Duodenal mucosa (tissue), 2 donors: ENCODE results near the gene ENTPD6.

Source experiments
- H3K27ac ChIP-seq: one replicate; pipeline ENCODE4 v1.7.0; 2013; ENCODE audit warnings: low read depth, low read length
- H3K27me3 ChIP-seq, 2 donors: one replicate each; pipeline ENCODE4 v1.7.0; 2013; ENCODE audit warnings: low read length in 2 of 2, control low read depth in 1 of 2; ENCODE audit not compliant: insufficient read depth in 2 of 2, control insufficient read depth in 1 of 2
- H3K36me3 ChIP-seq, 2 donors: one replicate each; pipeline ENCODE4 v1.7.0; 2013; ENCODE audit warnings: low read length in 2 of 2, control low read depth in 1 of 2; ENCODE audit not compliant: insufficient read depth in 2 of 2, control insufficient read depth in 1 of 2
- H3K4me1 ChIP-seq, 2 donors: one replicate each; pipeline ENCODE4 v1.7.0; 2013; ENCODE audit warnings: low read length in 2 of 2, control low read depth in 1 of 2; ENCODE audit not compliant: insufficient read depth in 2 of 2, control insufficient read depth in 1 of 2
- H3K4me3 ChIP-seq, 2 donors: one replicate each; pipeline ENCODE4 v1.7.0; 2013; ENCODE audit warnings: low read length in 2 of 2, low read depth in 1 of 2
- H3K9ac ChIP-seq, 2 donors: one replicate each; pipeline ENCODE4 v1.7.0; 2013; ENCODE audit warnings: low read length in 2 of 2, low read depth in 1 of 2
- H3K9me3 ChIP-seq, 2 donors: one replicate each; pipeline ENCODE4 v1.7.0; 2013; ENCODE audit warnings: low read length in 2 of 2, control low read depth in 1 of 2; ENCODE audit not compliant: control insufficient read depth in 1 of 2

The ENTPD6 gene

DNA sequence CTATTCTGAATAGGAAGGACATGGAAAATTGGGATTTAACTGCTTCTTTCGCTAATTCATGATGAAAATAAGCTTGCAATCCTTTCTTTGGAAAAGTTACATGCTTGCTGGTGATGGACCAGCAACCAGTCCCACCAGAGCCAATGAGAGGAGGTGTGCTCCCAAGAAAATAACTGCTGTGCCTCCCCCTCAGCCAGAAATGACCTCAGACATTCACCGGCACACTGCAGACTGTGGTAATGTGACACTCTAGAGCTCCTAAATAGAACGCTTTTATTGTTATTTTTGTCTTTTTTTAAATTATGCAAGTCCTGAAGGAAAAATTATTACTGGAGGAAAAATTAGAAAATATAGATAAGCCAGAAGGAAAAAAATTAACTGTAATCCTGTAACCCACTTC lies 55.0 kb downstream of the ENTPD6 start:
- no peak overlapping the region for H3K27ac ChIP-seq
- no peaks in the 10 kb centered on the region for H3K9me3 ChIP-seq
- no peak overlapping the region for H3K4me3 ChIP-seq
- peaks cover 49 to 54% of the 10 kb centered on the region in 2 donors for H3K4me1 ChIP-seq
- H3K9ac ChIP-seq: no peak overlapping the region
- H3K27me3 ChIP-seq: no peaks in the 10 kb centered on the region
- peaks cover 0 to 6% of the 10 kb centered on the region in 2 donors for H3K36me3 ChIP-seq

DNA sequence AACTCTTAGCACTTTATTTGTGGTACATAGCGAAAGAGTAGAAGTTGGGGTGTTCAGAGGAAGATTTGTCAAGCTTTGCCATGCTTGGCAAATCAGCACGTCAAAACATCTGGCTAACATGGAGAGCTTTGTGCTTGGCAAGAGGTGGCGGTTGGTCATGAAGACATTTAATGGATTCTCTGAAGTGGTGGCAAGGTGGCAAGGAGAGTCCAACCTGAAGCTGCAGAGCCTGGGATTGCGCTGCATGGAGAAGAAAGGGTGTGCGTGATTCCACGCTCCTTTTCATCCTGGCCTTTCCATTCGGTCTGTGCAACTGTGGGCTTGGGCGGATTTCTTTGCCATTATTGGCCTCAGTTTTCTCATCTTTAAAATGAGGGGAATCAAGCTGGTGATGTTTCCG lies 55.5 kb downstream of the ENTPD6 start:
- Histone ChIP-seq H3K27me3 (no peaks in the 10 kb centered on the region), H3K36me3 (peaks cover 0 to 6% of the 10 kb centered on the region in 2 donors), H3K9me3 (no peaks in the 10 kb centered on the region), H3K4me1 (peaks cover 49 to 54% of the 10 kb centered on the region in 2 donors), H3K27ac (no peak overlapping the region), H3K4me3 (no peak overlapping the region), H3K9ac (no peak overlapping the region)

DNA sequence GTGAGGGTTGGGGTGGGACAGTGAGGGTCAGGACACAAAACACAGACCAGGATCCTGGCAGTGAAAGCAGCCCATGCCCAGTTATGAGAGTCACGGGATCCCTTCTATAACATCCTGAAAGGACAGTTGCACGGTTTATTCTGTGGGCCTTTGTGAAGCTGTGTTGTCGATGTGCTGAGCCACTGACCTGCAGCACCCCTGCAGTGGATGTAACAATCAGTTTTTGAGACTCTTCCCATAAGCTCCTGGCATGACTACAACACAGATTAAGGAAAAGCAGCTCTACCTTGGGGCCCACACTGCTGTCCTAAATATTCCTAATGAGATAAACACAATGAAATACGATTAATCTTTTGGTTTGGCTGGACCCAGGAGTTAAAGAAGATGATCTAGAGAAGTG lies 56.0 kb downstream of the ENTPD6 start:
- no peak overlapping the region for H3K4me3 ChIP-seq
- H3K36me3 ChIP-seq: peaks cover 0 to 6% of the 10 kb centered on the region in 2 donors
- no peak overlapping the region for H3K27ac ChIP-seq
- peaks cover 44 to 52% of the 10 kb centered on the region in 2 donors for H3K4me1 ChIP-seq
- H3K9me3 ChIP-seq: no peaks in the 10 kb centered on the region
- no peaks in the 10 kb centered on the region for H3K27me3 ChIP-seq
- H3K9ac ChIP-seq: no peak overlapping the region

DNA sequence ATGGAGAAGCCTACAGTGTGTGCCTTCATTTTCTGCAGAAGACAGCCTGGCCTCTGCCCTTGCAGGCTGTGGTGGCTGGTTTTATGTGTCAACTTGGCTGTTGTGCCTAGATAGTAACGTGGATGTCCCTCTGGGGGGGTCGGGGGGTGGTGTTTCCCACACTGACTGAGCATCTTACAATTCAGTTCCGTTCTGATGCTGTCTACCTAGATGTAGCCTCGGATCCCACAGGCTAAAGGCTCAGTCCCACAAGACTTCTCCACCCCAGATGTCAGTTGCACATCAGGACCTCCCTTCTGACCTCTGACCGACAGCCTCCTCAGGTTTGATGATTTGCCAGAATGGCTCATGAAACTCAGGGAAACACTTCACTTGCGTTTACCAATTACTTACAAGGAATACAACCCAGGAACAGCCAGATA lies 56.7 kb downstream of the ENTPD6 start:
- Histone ChIP-seq H3K27ac (no peak overlapping the region), H3K9me3 (no peaks in the 10 kb centered on the region), H3K4me3 (no peak overlapping the region), H3K36me3 (peaks cover 0 to 6% of the 10 kb centered on the region in 2 donors), H3K9ac (no peak overlapping the region), H3K27me3 (no peaks in the 10 kb centered on the region), H3K4me1 (peaks cover 37 to 52% of the 10 kb centered on the region in 2 donors)

DNA sequence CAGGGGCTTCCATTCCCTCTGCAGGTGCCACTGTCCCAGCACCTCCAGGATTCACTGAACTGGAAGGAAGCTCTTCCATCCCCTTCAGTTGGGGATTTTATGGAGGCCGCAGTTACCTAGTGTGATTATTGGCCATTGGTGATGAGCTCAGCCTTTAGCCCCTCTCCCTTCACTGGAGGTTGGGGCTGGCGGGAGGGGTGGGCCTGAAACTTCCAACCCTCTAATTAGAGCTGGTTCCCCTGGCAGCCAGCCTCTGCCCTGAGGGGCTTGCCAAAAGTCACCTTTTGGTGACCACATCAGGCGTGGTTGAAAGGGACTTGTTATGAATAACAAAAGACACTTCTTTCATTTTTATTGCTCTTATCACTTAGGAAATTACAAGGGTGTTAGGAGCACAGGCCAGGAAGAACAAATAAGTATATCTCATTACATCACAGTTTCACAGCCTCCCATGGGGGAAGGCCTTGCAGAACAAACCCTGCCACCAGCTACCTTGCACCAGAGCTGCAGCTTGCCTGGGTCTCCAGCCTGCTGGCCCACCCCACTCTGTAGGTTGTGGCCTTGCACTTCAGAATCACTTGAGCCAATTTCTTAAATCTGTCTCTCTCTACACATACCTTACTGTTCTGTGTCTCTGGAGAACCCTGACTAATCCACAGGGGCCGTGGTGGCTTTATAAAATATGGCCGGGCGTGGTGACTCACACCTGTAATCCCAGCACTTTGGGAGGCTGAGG lies 57.3 kb downstream of the ENTPD6 start:
- Histone ChIP-seq H3K36me3 (peaks cover 0 to 6% of the 10 kb centered on the region in 2 donors), H3K4me1 (peaks cover 37 to 55% of the 10 kb centered on the region in 2 donors), H3K27ac (no peak overlapping the region), H3K27me3 (no peaks in the 10 kb centered on the region), H3K9ac (peak overlapping the region in 1 of 2 donors; percentile 38), H3K4me3 (no peak overlapping the region), H3K9me3 (no peaks in the 10 kb centered on the region)

DNA sequence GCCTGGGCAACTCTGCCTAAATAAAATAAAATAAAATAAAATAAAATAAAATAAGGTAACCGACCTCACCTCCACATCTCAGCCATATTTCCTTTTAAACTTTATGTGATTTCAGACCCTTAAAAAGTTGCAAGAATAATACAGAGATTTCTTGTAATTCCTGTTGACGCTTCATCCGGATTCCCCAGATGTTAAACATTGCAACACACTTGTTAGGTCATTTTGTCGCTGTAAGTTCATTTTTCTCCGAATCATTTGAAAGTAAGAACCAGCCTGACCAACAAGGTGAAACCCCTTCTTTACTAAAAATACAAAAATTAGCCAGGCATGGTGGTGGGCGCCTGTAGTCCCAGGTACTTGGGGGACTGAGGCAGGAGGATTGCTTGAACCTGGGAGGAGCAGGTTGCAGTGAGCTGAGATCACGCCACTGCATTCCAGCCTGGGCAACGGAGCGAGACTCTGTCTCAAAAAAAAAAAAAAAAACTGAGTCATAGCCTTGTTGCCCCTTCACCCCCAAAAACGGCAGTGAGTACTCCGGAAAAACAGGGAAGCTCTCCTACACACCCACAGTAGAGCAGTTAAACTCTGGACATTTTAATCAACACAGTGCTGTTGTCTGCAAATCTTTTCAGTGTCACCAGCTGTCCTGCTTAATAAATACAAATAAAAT lies 58.2 kb downstream of the ENTPD6 start:
- H3K27ac ChIP-seq: no peak overlapping the region
- H3K9ac ChIP-seq: no peak overlapping the region
- H3K4me1 ChIP-seq: peaks cover 40 to 59% of the 10 kb centered on the region in 2 donors
- H3K27me3 ChIP-seq: no peaks in the 10 kb centered on the region
- H3K4me3 ChIP-seq: no peak overlapping the region
- no peaks in the 10 kb centered on the region for H3K9me3 ChIP-seq
- H3K36me3 ChIP-seq: peaks cover 0 to 6% of the 10 kb centered on the region in 2 donors

DNA sequence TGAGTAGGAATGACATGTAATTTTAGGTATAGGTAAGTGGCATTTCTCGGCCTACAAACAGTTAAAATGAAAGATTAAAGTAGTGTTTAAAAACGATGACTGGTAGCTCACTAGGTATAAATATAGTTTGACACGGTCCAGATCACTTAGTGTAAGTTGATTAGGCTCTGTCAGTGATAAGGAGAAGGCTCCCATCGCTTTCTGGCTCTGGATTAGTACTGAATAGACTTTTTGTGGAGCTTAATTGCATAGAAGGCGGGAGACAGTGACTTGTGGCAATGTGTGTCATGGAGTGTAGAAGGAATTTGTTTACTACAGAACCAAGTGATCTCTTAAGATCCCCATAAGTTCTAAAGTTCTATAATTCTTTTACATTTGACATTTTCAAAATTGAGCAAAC lies 59.1 kb downstream of the ENTPD6 start:
- Histone ChIP-seq H3K9ac (no peak overlapping the region), H3K27me3 (no peaks in the 10 kb centered on the region), H3K9me3 (no peaks in the 10 kb centered on the region), H3K36me3 (peaks cover 0 to 7% of the 10 kb centered on the region in 2 donors), H3K27ac (peak overlapping the region; percentile 1), H3K4me3 (no peak overlapping the region), H3K4me1 (peaks cover 33 to 52% of the 10 kb centered on the region in 2 donors)

DNA sequence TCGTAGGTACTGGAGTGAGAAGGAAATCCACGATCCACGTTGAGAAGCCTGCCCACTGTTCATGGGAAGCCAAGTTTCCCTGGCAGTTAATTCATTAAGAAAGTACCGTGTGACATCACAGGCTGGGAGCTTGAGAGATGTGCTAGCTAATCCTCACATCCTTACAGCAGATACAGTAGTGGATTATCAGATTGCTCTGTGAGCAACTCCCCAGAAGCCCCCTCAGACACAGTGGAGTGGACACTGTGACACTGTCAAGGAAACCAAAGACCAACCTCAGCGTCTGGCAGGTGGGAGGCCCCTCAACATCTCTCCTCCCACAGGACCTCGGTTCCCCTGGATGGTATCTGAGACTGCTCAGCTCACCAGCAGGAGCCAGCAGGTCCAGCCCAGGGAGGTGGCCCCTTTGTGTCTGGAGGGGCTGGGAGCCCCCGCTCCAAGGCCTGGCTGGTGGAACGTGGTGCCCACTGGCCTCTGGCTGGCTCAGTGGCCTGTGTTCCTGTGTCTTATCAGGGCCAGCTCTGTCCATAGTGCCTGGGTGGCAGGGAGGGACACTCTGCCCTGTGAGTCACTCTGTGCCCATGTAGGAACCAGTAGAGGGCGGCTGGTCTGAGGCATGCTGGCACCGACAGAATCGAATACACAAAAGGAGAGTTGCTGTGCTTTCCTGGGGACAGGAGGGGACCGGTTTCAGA lies 59.6 kb downstream of the ENTPD6 start:
- Histone ChIP-seq H3K9me3 (no peaks in the 10 kb centered on the region), H3K36me3 (peaks cover 0 to 11% of the 10 kb centered on the region in 2 donors), H3K4me1 (peaks cover 35 to 53% of the 10 kb centered on the region in 2 donors), H3K27ac (no peak overlapping the region), H3K4me3 (no peak overlapping the region), H3K9ac (peak overlapping the region in 1 of 2 donors; percentile 6), H3K27me3 (no peaks in the 10 kb centered on the region)

DNA sequence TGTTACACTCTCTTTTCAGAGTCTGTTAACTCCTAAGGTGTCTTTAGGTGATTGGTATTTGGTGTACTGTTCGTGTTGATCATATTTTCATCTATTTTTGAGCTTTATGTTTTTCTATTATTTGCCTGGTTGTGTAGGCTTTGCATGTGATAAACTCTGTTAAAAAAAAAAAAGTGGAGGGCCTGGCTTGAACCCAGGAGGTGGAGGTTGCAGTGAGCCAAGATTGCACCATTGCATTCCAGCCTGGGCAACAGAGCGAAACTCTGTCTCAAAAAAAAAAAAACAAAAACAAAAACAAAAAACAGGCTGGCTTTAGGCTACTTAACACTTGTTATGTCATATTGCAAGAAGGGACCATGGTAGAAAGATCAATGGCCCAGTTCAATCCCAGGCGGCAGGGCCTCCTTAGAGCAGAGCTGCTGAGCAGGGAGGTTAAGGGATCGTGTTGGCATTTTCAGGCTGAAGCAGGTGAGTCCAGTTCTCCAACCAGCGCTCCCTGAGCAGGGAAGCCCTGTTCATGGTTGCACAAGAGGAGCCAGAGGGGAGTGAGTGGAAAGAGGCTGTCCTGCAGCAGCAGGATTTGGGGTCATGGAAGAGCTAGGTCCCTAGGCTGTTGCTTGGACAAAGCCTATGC lies 60.8 kb downstream of the ENTPD6 start:
- Histone ChIP-seq H3K4me1 (peaks cover 30 to 54% of the 10 kb centered on the region in 2 donors), H3K9ac (no peak overlapping the region), H3K27ac (no peak overlapping the region)

More for the DNA sequence above, 60.8 kb downstream of the ENTPD6 start:
- no peaks in the 10 kb centered on the region for H3K9me3 ChIP-seq
- H3K27me3 ChIP-seq: no peaks in the 10 kb centered on the region
- H3K36me3 ChIP-seq: peaks cover 0 to 11% of the 10 kb centered on the region in 2 donors
- no peak overlapping the region for H3K4me3 ChIP-seq
